GM21825 (cell line): ENCODE measurements around the gene WDFY2.

Experiments
- ATAC-seq: cut with Tn5 transposase; IDR thresholded peaks from one replicate; pipeline ENCODE4 v1.9.1; 2021; ENCODE audit warnings: mild to moderate bottlenecking, moderate library complexity; ENCODE audit not compliant: unreplicated experiment

Gene WDFY2

DNA sequence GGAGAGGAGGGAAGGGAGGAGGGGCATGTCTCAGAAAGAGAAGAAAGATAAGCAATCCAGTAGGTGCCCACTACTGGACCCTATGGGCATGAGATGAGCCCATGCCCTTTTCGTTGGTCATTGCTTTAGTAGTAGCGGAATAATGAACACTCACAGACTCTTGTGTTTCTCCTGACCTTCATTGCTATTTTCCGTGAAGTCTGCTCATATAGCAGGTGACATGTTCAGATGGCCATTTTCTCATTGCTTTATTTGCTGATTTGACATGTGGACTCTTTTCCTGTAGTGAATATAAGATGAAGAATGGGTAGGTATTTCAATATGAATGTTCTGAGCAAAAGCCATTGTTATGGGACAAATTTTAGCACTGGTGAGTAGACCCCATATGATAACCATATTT, 16.4 kb downstream of the WDFY2 start:
- no peak for ATAC-seq

- no peak for ATAC-seq
Measured at GRCh38 chr13:51601601-51602565, 17.6 kb downstream of the WDFY2 start.

DNA sequence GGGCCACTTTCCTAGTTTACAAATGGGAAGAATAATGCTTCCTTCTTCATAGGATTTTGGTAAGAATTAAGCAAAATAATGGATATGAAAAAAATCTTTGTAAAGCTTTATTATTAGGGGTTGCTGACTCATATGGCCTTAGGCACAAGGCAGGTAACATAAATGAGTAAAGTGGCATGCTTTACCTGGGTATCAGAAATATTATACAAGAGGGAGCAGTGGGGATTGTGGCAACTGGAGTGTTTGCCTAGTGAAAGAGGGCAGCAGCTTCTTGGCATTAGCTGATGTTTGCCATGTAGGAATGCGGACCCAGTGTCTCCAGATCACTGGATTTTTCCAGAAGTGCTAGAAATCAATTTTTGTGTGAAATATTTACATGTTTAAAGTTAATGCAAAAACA, 19.5 kb downstream of the WDFY2 start:
- ATAC-seq: no peak

DNA sequence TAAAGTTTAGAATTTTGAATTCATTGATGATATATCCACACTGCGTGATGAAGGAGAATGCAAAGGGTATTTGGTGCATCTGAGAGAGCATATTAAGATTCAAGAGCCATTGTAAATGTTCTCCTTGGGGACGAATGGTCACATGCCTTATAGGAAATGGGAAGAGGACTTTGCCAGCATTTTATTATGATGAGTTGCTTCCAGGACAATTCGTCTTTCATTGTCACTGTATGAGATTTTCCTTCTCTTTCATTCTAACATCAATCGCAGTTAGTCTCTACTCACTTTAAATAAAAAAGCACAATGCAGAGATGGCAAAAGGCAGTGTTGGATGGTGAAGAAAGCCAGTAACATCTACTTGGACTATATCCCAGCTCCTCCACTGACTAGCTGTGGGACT, 21.4 kb downstream of the WDFY2 start:
- no peak for ATAC-seq

DNA sequence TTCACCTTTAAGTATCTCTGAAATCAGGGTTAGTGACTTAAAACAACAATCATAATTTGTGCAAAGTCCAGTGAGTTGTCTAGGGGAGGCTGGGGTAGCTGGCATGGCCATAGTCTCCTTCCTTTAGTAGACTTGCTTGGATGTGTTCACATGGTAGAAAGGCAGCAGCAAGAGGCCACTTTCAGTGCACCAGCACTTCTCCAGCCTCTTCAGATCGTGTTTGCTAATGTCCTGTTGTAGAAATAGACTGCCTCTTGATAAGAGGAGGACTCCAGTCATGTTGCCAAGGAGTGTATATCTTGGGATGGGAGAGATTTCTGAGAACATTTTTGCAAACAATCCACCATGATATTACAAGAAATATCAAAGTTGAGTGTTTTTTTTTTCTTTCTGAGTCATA, 22.9 kb downstream of the WDFY2 start:
- ATAC-seq: no peak

DNA sequence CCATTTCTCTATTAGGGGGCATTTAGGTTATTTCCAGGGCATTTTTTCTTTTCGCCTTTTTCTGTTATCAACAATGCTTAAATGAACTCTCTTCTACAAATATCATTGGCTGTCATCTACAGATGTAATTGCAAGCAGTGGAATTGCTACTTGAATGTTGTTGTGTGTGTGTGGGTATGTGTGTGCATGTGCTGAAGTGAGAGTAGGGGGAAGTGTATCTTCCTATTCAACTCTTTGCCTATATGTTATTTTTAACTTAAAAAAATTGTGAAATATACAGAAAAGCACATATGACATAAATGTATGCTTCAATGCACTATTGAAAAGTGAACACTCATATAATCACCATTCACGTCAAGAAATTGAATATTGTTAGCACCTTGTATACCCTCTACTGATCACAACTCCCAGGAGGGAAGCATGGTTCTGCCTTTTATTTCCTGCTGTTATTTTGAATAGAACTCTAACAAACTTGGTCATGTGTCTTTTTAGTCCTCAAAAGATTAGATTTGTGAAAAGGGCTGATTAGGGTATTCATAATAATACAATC, 24.7 kb downstream of the WDFY2 start:
- ATAC-seq: no peak

DNA sequence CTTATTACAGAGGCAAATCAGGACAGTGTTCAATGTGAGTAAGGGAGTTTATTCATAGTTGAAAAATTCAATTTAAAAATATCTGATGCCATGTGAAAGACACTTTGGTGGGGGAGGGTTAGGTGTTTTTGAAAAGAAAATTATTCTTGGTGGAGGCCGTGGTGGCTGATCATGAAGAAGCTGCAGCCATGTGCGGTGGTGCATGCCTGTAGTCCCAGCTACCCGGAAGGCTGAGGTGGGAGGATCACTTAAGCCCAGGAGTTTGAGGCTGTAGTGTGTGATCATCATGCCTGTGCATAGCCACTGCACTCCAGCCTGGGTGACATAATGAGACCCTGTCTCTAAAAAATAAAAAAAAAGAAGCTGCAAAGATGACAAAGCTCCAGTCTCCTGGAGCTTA, 28.6 kb downstream of the WDFY2 start:
- ATAC-seq: no peak

- ATAC-seq: no peak
Measured at GRCh38 chr13:51613535-51613934, 29.3 kb downstream of the WDFY2 start.

DNA sequence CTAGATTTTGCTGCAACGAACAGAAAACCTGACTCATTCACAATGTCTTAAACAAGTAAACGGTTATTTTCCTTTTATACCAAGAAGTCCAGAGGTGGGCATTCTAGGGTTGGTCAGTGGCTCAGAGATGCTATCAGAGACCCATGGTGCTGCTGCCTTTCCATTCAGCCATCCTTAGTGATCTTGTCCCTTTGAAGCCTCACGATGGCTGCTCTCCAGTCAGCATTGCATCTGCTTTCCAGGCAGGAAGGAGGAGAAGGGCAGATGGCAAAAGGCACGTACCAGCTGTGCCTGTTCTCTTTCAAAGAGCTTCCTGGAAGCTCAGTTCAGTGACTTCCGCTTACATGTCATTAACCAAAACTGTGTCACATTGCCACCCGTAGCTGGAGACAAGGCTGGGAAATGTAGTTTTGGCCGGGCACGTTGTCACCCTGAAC, 30.1 kb downstream of the WDFY2 start:
- peak; percentile 86 for ATAC-seq

GRCh38 chr13:51618626-51619025, 34.4 kb downstream of the WDFY2 start:
- no peak for ATAC-seq

- no peak for ATAC-seq
Measured at GRCh38 chr13:51619614-51620013, 35.4 kb downstream of the WDFY2 start.

DNA sequence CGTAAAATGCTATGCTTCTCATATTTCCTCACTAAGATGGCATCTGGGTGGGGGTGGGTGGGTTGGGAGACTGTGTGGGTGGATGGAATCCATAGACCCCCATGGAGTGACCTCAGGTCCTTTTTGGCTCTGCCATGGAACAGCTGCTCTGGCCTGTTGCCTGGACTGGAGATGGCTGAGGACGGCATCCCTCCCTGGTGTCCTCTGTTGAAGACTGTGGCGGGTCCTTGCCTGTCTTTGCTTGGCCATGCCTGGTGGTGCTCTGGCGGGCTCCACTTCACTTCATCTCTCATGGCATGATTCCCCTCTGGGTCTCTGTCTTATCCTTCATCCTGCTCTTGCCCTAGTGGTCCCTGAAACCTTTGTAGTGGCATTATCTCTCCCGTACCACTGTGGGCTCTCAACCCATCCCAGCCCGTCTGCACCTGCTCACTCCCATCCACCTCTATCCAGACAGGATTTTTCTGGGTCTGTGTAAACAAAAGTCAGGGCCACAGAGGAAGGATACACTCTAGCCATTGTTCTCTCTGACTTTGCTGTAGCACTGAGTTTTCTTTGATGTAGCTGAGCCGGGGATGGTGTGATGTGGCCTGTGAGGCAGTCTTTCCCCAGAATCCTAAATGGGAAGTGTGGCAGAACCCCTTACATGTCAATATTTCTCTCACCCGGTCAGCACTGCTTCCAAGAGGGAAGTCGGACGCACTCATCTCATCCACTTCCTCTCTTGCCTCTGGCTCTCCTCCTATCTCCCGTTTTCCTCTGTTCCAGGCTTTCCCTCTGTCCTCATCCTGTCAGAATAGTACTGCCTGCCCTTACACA, 36.1 kb downstream of the WDFY2 start:
- ATAC-seq: no peak

GRCh38 chr13:51621602-51622001, 37.3 kb downstream of the WDFY2 start:
- ATAC-seq: no peak

DNA sequence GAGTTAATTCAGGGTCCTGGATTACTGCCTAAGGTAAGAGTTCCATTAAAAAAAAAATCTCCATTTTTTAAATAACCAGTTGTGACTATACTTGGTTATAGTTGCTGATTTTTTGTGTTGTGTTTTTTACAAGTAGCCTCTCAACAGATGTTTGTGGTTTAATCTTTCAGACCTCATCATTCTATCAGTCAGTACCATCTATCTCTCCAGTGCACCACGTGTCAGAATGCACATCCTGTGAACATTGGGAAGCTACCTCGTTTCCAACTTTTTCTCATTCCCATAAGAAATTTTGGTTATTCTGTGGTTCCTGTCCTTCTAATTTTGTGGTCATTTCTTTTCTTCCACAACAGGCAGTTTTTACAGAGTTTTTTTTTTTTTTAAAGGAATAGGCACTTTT, 39.2 kb downstream of the WDFY2 start:
- no peak for ATAC-seq

DNA sequence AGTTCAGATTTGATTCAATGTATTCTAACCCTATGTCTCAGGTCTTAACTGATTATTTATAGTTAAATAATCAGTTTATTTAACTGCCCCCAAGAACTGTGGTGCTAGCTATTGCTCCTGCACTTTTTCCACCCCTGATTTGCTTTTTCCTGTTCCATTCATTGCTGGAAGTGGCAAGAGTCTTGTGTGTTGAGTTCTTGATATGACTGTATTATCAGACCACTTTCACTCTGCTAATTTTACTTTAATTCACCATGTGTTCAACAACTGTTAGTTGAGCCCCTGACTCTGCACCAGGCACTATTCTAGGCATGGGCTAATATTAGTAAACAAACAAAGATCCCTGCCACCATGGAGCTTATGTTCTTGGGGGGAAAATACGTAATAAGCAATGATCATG, 39.9 kb downstream of the WDFY2 start:
- no peak for ATAC-seq

DNA sequence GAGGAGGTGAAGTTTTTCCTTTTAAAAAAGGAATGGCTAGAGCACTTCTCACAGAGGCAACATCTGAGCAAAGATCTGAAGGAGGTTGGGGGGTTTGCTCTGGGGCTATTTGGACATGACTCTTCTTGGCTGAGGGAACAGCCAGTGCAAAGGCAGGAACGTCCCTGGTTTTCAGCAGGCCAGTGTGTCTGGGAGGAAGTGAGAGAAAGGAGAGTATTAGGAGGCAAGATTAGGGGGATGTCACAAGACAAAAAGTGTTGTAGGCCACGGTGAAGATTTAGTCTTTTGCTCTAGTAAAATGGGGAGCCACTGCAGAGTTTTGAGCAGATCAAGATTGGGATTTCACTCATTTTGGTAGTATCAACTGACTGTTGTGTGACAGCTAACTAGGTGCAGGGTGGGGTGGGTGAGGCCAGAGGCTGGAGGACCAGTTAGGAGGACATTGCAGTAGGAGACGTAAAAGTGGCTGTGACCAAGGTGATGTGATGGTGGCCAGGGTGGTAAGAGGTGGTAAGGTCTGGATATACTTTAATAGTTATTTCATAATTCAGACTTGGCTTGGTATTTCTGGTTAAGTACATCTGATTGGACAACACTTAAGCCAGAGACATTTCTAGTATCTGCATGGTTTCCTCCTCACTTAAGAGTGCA, 40.6 kb downstream of the WDFY2 start:
- ATAC-seq: no peak

DNA sequence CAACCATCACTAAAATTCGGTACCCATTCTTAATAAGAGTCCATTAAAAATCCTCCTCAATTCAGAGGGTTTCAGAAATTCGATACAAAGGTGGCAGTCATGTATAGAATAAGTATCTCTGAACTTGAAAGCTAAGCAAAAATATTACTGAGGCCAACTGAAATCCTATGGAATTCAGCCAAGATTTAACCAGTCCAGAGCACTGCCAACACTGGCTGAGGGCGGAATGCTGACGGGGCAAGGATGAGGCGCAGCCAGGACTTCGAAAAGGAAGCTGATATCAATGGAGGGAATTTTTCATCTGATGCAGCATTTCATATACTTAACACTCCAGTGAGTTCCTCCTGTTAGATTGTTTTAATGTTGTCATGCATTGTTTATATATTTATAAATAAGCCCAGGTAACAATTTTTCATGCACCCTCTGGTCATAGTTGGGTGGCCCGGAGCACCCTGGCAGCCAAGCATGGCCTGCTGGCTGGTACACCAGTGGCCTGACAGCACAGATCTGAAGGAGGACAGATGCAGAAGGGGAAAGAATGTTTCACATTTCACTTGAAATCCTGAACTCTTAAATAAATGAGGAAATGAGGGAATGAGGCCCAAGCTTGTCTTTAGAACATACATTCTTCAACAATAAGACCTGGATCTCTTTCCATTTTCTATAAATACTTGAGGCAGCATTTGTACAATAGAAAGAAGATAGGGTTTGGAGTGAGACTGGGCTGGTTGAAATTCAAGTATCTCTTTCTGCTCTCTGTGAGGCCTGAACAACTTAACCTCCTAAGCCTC, 41.5 kb downstream of the WDFY2 start:
- no peak for ATAC-seq

DNA sequence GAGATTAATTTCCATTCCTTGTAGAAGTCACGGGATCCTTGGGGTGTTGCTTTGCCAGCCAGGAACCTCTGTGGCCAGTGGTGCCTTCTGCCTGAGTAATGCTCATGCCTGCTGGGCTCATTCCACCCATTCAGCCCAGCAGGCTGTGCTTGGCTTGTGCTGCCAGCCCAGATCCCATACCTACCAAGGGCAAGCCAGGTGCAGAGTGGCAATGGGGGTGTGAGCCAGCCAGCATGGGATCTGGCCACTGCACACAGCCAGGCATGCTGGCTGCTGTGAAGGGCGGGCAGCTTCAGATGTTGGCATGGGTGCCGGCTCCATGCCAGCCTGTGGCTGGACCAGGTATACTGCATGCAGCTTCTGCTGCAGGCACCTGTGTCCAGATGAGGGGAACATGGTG, 42.5 kb downstream of the WDFY2 start:
- ATAC-seq: no peak

DNA sequence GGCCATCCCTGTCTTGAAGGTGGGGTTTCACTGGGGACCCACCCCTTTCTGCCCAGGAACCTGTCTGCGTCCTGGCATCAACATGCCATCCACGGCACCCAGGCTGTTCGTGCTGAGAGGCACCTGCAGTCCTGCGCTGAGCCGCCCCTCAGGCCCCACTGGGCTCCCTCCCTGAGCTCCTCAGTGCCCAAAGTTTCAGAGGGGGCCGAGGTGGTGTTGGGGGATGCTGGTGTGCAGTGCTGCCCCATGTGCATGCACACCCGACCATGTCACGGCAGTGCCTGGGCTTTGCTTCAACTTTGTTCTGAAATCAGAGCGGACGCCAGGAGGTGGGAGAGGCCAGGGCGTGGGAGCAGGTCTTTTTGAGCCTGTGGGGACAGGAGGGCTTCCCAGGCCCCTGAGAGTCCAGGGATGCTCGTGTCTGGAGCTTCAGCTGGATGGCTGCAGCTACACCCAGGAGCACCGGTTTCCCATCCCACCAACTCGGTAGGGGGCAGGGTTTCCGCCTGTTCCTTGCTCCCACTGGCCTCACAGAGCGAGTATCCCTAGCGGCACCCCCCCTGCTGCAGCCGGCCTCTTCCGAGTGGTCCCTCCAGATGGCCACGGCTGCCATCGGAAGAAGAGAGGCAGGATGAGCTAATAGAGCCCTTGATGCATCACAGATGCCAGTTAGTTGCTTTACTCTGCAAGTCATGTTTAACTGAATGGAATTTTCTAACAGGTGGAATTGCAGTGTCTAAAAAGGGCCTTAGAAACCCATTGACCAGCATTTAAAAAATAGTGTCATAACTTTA, 44.0 kb downstream of the WDFY2 start:
- no peak for ATAC-seq
